ENCODE measurements around the gene FOXJ2. TPM values are rescaled to one million over a fixed set of nuclear protein-coding genes. Genes with fewer than 3 reads are reported as not detected.
"Not testable (repeated sequence)": the region's sequence is repeated elsewhere in the genome, so short reads cannot be mapped to it uniquely, and the experiment has no call there.

The FOXJ2 gene
- total RNA-seq, 4 donors from 2014 or later, result 16.4 to 28.2 (median 20.4) TPM

DNA sequence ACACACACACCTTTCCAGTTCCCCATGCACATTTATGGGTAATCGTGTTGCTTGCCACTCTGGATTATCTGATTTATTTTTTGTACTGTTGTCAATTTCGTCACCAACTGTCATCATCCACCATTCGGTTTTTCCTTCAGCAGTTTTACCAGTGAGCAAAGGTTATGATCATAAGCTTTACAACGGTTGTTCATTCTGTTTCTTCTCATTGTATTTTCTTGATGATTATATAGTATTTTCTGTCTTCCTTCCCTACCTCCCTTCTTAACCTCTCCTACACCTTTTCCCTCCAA, 50.2 kb downstream of the FOXJ2 start:
- Histone ChIP-seq H3K9me3 (no peaks in the 10 kb centered on the region), H3K4me3 (peak overlapping the region; percentile 84 to 98), H3K27ac (peak overlapping the region; percentile 93 to 95 (median 93)), H3K36me3 (peaks cover 0 to 11% of the 10 kb centered on the region in 2 donors), H3K4me1 (peaks cover 4 to 53% (median 5%) of the 10 kb centered on the region in 3 donors), H3K27me3 (no peaks in the 10 kb centered on the region)
- 0 to 4% methylated on average over 4 of the region's 4 CpGs for WGBS, 2 donors (ENCODE audit: low coverage in 1 of 2)
- TF ChIP-seq CTCF (IDR thresholded peaks at IDR 0.05), result no peak
- no peak for TF ChIP-seq POLR2AphosphoS5 (IDR thresholded peaks at IDR 0.05)
- no peak for TF ChIP-seq POLR2A (IDR thresholded peaks at IDR 0.05)
- no peak for TF ChIP-seq EP300 (IDR thresholded peaks at IDR 0.05)
- ATAC-seq, result no peak

DNA sequence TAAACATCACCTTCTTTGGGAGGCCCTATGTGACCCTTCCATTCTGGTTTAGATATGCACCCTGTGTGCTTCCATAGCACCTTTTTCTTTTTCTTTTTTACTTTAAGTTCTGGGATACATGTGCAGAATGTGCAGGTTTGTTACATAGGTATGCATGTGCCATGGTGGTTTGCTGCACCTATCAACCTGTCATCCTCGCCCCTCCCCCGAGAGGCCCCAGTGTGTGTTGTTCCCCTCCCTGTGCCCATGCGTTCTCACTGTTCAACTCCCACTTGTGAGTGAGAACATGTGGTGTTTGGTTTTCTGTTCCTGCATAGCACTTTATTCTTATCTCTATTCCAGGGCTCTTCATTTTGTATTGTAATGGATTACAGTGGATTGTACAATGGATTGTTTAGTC, 51.8 kb downstream of the FOXJ2 start:
- WGBS, 2 donors (ENCODE audit: low coverage in 1 of 2), result 59 to 83% methylated on average over 2 to 3 of the region's 3 CpGs
- not testable (repeated sequence) for ATAC-seq, H3K4me3 ChIP-seq, H3K27ac ChIP-seq, H3K27me3 ChIP-seq, H3K9me3 ChIP-seq
- H3K36me3 ChIP-seq, result peaks cover 0 to 23% of the 10 kb centered on the region in 2 donors
- H3K4me1 ChIP-seq, result peaks cover 4 to 60% (median 5%) of the 10 kb centered on the region in 3 donors

DNA sequence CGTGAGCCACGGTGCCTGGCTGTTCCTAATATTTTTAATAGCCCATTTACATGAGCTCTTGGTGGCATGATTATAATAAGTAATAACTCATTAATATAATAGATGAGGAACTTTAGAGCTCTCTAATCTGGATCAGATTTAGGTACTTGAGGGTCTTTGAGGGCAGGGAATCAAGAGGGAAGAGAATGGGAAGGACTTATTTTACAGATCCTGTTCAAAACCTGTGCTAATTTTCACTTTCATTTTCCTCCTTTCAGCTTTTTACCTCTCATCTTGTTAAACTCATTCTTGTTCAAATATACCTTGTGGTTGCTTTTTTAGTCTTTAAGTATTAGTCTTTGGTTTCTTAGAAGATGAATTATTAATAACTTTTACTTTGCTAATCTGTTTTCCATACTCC, 55.1 kb downstream of the FOXJ2 start:
- H3K9me3 ChIP-seq, result no peaks in the 10 kb centered on the region
- no peaks in the 10 kb centered on the region for H3K27me3 ChIP-seq
- 80 to 89% methylated on average over 1 to 2 of the region's 2 CpGs for WGBS, 2 donors (ENCODE audit: low coverage in 1 of 2)
- no peak overlapping the region for H3K4me3 ChIP-seq
- no peak for TF ChIP-seq POLR2A (IDR thresholded peaks at IDR 0.05)
- no peak for TF ChIP-seq CTCF (IDR thresholded peaks at IDR 0.05)
- TF ChIP-seq EP300 (IDR thresholded peaks at IDR 0.05), result no peak
- TF ChIP-seq POLR2AphosphoS5 (IDR thresholded peaks at IDR 0.05), result no peak
- H3K4me1 ChIP-seq, result peaks cover 0 to 50% (median 5%) of the 10 kb centered on the region in 3 donors
- no peak for ATAC-seq
- peaks cover 2 to 56% of the 10 kb centered on the region in 2 donors for H3K36me3 ChIP-seq
- no peak overlapping the region for H3K27ac ChIP-seq

DNA sequence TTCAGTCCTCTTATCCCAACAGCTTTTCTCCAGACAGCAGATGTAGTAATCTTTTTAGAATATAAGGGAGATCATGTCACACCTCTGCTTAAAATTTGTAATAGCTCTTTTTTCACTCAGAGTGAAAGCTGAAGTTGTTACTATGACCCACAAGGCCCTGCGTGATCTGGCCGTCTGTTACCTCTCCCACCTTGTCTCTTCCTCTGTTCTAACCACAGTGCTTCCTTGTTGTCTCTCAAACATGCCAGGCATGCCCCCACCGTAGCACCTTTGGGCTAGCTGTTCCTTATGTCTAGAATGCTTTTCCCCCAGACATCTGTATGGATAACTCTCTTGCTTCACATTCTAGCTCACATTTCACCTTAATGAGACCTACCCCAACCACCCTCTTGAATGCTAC, 56.1 kb downstream of the FOXJ2 start:
- Histone ChIP-seq H3K27me3 (no peaks in the 10 kb centered on the region), H3K36me3 (peaks cover 5 to 65% of the 10 kb centered on the region in 2 donors), H3K27ac (no peak overlapping the region), H3K9me3 (no peaks in the 10 kb centered on the region), H3K4me3 (no peak overlapping the region), H3K4me1 (peaks cover 0 to 41% (median 0%) of the 10 kb centered on the region in 3 donors)
- ATAC-seq, result no peak
- TF ChIP-seq POLR2AphosphoS5 (IDR thresholded peaks at IDR 0.05) (no peak), CTCF (IDR thresholded peaks at IDR 0.05) (no peak), EP300 (IDR thresholded peaks at IDR 0.05) (no peak), POLR2A (IDR thresholded peaks at IDR 0.05) (no peak)
- 74% methylated on average over 3 of the region's 3 CpGs for WGBS, 2 donors (ENCODE audit: low coverage in 1 of 2)

GRCh38 chr12:8089277-8089676, 56.8 kb downstream of the FOXJ2 start:
- H3K9me3 ChIP-seq, H3K4me3 ChIP-seq, ATAC-seq, H3K27ac ChIP-seq, H3K27me3 ChIP-seq: not testable (repeated sequence)
- Histone ChIP-seq H3K36me3 (peaks cover 5 to 72% of the 10 kb centered on the region in 2 donors), H3K4me1 (peaks cover 0 to 34% (median 0%) of the 10 kb centered on the region in 3 donors)
- 87 to 89% methylated on average over 7 to 11 of the region's 11 CpGs for whole genome bisulfite sequencing, 2 donors (ENCODE audit: low coverage in 1 of 2)

- peaks cover 0 to 30% (median 0%) of the 10 kb centered on the region in 3 donors for H3K4me1 ChIP-seq
- TF ChIP-seq EP300 (IDR thresholded peaks at IDR 0.05), result no peak
- TF ChIP-seq CTCF (IDR thresholded peaks at IDR 0.05), result no peak
- TF ChIP-seq POLR2A (IDR thresholded peaks at IDR 0.05), result no peak
- TF ChIP-seq POLR2AphosphoS5 (IDR thresholded peaks at IDR 0.05), result no peak
- 88 to 90% methylated on average over 3 to 5 of the region's 5 CpGs for WGBS, 2 donors (ENCODE audit: low coverage in 1 of 2)
- no peaks in the 10 kb centered on the region for H3K27me3 ChIP-seq
- no peak overlapping the region for H3K27ac ChIP-seq
- H3K36me3 ChIP-seq, result peaks cover 5 to 76% of the 10 kb centered on the region in 2 donors
- no peaks in the 10 kb centered on the region for H3K9me3 ChIP-seq
- no peak for ATAC-seq
- H3K4me3 ChIP-seq, result no peak overlapping the region
Measured at GRCh38 chr12:8089716-8090115, 57.2 kb downstream of the FOXJ2 start.

All from gastroesophageal sphincter (tissue), 4 donors.